K562 (cell line): ENCODE results near the gene ZRANB3. TPM values are rescaled to one million over a fixed set of nuclear protein-coding genes. Genes with fewer than 3 reads are reported as not detected.

ENCODE experiments used
- ATAC-seq: fragments of 200-7000 bp; cut with Tn5 transposase; 3 replicates; pipeline ENCODE4 v1.9.1; 2020; ENCODE audit warnings: moderate library complexity
- BruUV-seq: library from RNA; stranded (reverse); fragments of 400-500 nt; replicated peaks from 2 replicates; lab custom pipeline; 2021; lab: Mats Ljungman, UMichigan
- CTCF ChIA-PET: fragments of 300-600 bp; formaldehyde crosslinking; extraction: SDS; loops from one replicate; lab custom pipeline; 2021; ENCODE audit warnings: low intra/inter-chr PET ratio; lab: Yijun Ruan, JAX
- POLR2A ChIA-PET: fragments of 300-600, 350-650 bp; sonication (Branson Sonifier 250); formaldehyde crosslinking; extraction: SDS; loops from one replicate; lab custom pipeline; 2021; ENCODE audit warnings: antibody characterized with exemption, inconsistent platforms; lab: Yijun Ruan, JAX
- DNase-seq, 4 experiments: peaks; one replicate each; pipeline versions ENCODE4 v3.0.0 to v3.0.0-alpha.2; 2011 to 2018; ENCODE audit warnings: low spot score in 3 of 4, mixed read lengths in 3 of 4; ENCODE audit errors: extremely low read depth in 1 of 4
- FAIRE-seq: peaks from 2 replicates; lab custom pipeline; 2011; peaks lifted over from hg19 to GRCh38; lab: Jason Lieb, UNC
- H2AFZ ChIP-seq: 2 replicates; pipeline ENCODE4 v1.6.0; 2011; ENCODE audit warnings: low read depth, low read length, control low read depth, inconsistent platforms
- H3K27ac ChIP-seq: fragments of 200-600 bp; 3 replicates; pipeline ENCODE4 v1.8.0; 2011; ENCODE audit warnings: low read depth, mild to moderate bottlenecking, control low read depth, inconsistent platforms, low read length, moderate library complexity, mixed read lengths; ENCODE audit errors: extremely low read depth
- H3K27me3 ChIP-seq, 2 experiments: fragments of 300-600 bp in 1 of 2; 2 replicates in 1 of 2; 3 replicates in 1 of 2; pipeline versions ENCODE4 v1.6.0 to v1.8.0; 2011; ENCODE audit warnings: inconsistent platforms in 2 of 2, low read length in 2 of 2, mild to moderate bottlenecking in 1 of 2, mixed read lengths in 1 of 2, moderate library complexity in 1 of 2; ENCODE audit not compliant: control insufficient read depth in 2 of 2, insufficient read depth in 2 of 2
- H3K36me3 ChIP-seq: fragments of 300-600 bp; 3 replicates; pipeline ENCODE4 v1.8.0; 2011; ENCODE audit warnings: mild to moderate bottlenecking, low read length, inconsistent platforms; ENCODE audit not compliant: control insufficient read depth, insufficient read depth
- H3K4me1 ChIP-seq, 2 experiments: fragments of 200-600 bp in 1 of 2; replicated peaks in 1 of 2; 2 replicates in 1 of 2; 3 replicates in 1 of 2; pipeline versions ENCODE4 v1.5.1 to v1.8.0; 2011; ENCODE audit warnings: inconsistent platforms in 2 of 2, low read length in 2 of 2, mild to moderate bottlenecking in 1 of 2, mixed read lengths in 1 of 2, moderate library complexity in 1 of 2; ENCODE audit not compliant: control insufficient read depth in 2 of 2, insufficient read depth in 2 of 2
- H3K4me2 ChIP-seq: 2 replicates; pipeline ENCODE4 v1.6.1; 2011; ENCODE audit warnings: low read length, control low read depth, inconsistent platforms, mixed read lengths; ENCODE audit not compliant: insufficient read depth
- H3K4me3 ChIP-seq: fragments of 200-600 bp; sonication (generic), shearing (Covaris generic); 2 replicates; pipeline ENCODE4 v1.5.1; 2016; ENCODE audit warnings: control low read depth, inconsistent platforms
- H3K79me2 ChIP-seq: fragments of 200-600 bp; 3 replicates; pipeline ENCODE4 v1.8.0; 2011; ENCODE audit warnings: low read length, inconsistent platforms; ENCODE audit not compliant: control insufficient read depth, insufficient read depth
- H3K9ac ChIP-seq, 2 experiments: 2 replicates each; pipeline versions ENCODE4 v1.6.0 to v1.6.1; 2011; ENCODE audit warnings: low read depth in 2 of 2, low read length in 2 of 2, control low read depth in 1 of 2, inconsistent platforms in 1 of 2, mild to moderate bottlenecking in 1 of 2, mixed read lengths in 1 of 2; ENCODE audit not compliant: insufficient read depth in 1 of 2
- H3K9me1 ChIP-seq: one replicate; pipeline ENCODE4 v1.6.0; 2011; ENCODE audit warnings: inconsistent platforms, mild to moderate bottlenecking, low read length, moderate library complexity; ENCODE audit not compliant: control insufficient read depth, insufficient read depth
- H3K9me3 ChIP-seq: replicated peaks from 2 replicates; pipeline ENCODE4 v1.5.1; 2011; ENCODE audit warnings: low read depth, low read length, inconsistent platforms; ENCODE audit not compliant: control insufficient read depth, insufficient read depth
- H4K20me1 ChIP-seq: replicated peaks from 2 replicates; pipeline ENCODE4 v1.6.1; 2011; ENCODE audit warnings: low read length, inconsistent platforms, mixed read lengths; ENCODE audit not compliant: control insufficient read depth, insufficient read depth
- AFF1 ChIP-seq, 2 experiments: fragments of 450-650 bp; IDR thresholded peaks; 2 replicates each; pipeline ENCODE4 v1.6.1; 2018; ENCODE audit warnings: mild to moderate bottlenecking in 2 of 2, low read depth in 1 of 2; ENCODE audit not compliant: partially characterized antibody in 2 of 2
- ARID2 ChIP-seq: fragments of 450-650 bp; IDR thresholded peaks from 2 replicates; pipeline ENCODE4 v1.6.1; 2017; ENCODE audit warnings: antibody characterized with exemption, mild to moderate bottlenecking
- ERF ChIP-seq: fragments of 450-650 bp; formaldehyde crosslinking; IDR thresholded peaks from 2 replicates; pipeline ENCODE4 v1.4.0; 2020; ENCODE audit warnings: mild to moderate bottlenecking, mixed read lengths
- FOXK1 ChIP-seq: sonication (generic); formaldehyde crosslinking; IDR thresholded peaks from 2 replicates; pipeline ENCODE4 v1.8.0; 2022; ENCODE audit warnings: missing genetic modification reagents, mild to moderate bottlenecking, borderline replicate concordance
- THRB ChIP-seq: fragments of 450-650 bp; formaldehyde crosslinking; conservative IDR thresholded peaks from 2 replicates; pipeline ENCODE4 v1.4.0; 2022; ENCODE audit warnings: mild to moderate bottlenecking, missing genetic modification characterization
- ZNF507 ChIP-seq: conservative IDR thresholded peaks from 2 replicates; pipeline ENCODE4 v1.6.1; 2017; ENCODE audit warnings: missing genetic modification characterization, missing compliant biosample characterization
- WGBS: fragments of 100-300 bp; shearing (Covaris generic); methylation state at CpG from one replicate; pipeline ENCODE4 v1.1.6; 2016; ENCODE audit warnings: low coverage, mixed read lengths; ENCODE audit not compliant: insufficient coverage; ENCODE audit errors: missing lambda C conversion rate; 5-methylcytosine and 5-hydroxymethylcytosine counted together
- in situ Hi-C: fragments of 300-500 bp; cut with MboI; formaldehyde crosslinking; loops from 4 replicates; pipeline ENCODE4 v1.15.0; 2018; ENCODE audit warnings: inconsistent platforms, mixed read lengths
- intact Hi-C: fragments of 100-400 bp; cut with micrococcal nuclease; formaldehyde crosslinking; loops from 2 replicates; pipeline ENCODE4 v1.14.2; 2022
- polyA plus RNA-seq, 8 experiments: library from polyadenylated mRNA; depleted of rRNA in 4 of 8; stranded (reverse) in 5 of 8; unstranded in 3 of 8; fragments of >200 nt; fragmentation: Nextera tagmentation in 2 of 8; fragmentation: Illumina TruSeq in 1 of 8; extraction: Ambion mirVana in 2 of 8; extraction: Trizol in 1 of 8; gene quantifications; 2 replicates each; pipeline versions ENCODE4 v1.2.1 to v1.2.3, GENCODE V29; 2011 to 2014; ENCODE audit warnings: inconsistent platforms in 1 of 8, missing spikeins in 1 of 8
- total RNA-seq, 7 experiments: library from RNA; depleted of rRNA in 6 of 7; stranded (reverse); fragments of >200 nt in 6 of 7; fragmentation: Illumina TruSeq in 2 of 7; extraction: Trizol in 2 of 7; gene quantifications; 2 replicates each; pipeline versions ENCODE4 v1.2.1 to v1.2.3, GENCODE V29; 2011 to 2021; ENCODE audit warnings: low replicate concordance in 1 of 7

Gene ZRANB3
- total and polyA plus RNA-seq, 9 of the 15 experiments (the other 6 are each of a cell fraction or from before 2014, with no cell fraction given) = 8.6 to 21.3 (median 14.7) TPM

GRCh38 chr2:135093193-135093592 is 437.8 kb downstream of the ZRANB3 start:
- H3K9me1 ChIP-seq = no peaks in the 10 kb centered on the region
- H4K20me1 ChIP-seq = no peaks in the 10 kb centered on the region
- no peaks in the 10 kb centered on the region for H3K27me3 ChIP-seq
- in situ Hi-C loops (no loop called here), intact Hi-C loops (no loop called here)
- DNase-seq (no peak), FAIRE-seq (no peak), ATAC-seq (no peak)
- H3K27ac ChIP-seq = no peak overlapping the region
- ChIA-PET POLR2A (interaction anchor here (1.2 kb wide), 1 partner anchor 12 kb away, joined by 3 read pairs; no protein-coding TSS in a partner anchor), CTCF (no interaction called here)
- no peak overlapping the region for H3K4me3 ChIP-seq
- no peak overlapping the region for H3K9ac ChIP-seq
- H3K36me3 ChIP-seq = peaks cover 38% of the 10 kb centered on the region
- no peak for TF ChIP-seq ARID2
- no peak overlapping the region for H2AFZ ChIP-seq
- H3K9me3 ChIP-seq = no peaks in the 10 kb centered on the region
- H3K79me2 ChIP-seq = peaks cover 9% of the 10 kb centered on the region; the same call in 2 of the 3 replicates
- no peak overlapping the region for H3K4me2 ChIP-seq
- no peaks in the 10 kb centered on the region for H3K4me1 ChIP-seq
- no TSS peak for BruUV-seq

GRCh38 chr2:135091681-135092080 is 439.3 kb downstream of the ZRANB3 start:
- DNase-seq (no peak), FAIRE-seq (no peak), ATAC-seq (no peak)
- Histone ChIP-seq H3K4me3 (no peak overlapping the region), H3K27ac (no peak overlapping the region), H3K4me1 (no peaks in the 10 kb centered on the region), H4K20me1 (no peaks in the 10 kb centered on the region), H2AFZ (no peak overlapping the region), H3K79me2 (peaks cover 24% of the 10 kb centered on the region), H3K9ac (no peak overlapping the region), H3K9me3 (no peaks in the 10 kb centered on the region), H3K9me1 (no peaks in the 10 kb centered on the region), H3K36me3 (peaks cover 32% of the 10 kb centered on the region), H3K27me3 (no peaks in the 10 kb centered on the region), H3K4me2 (no peak overlapping the region)
- BruUV-seq = no TSS peak
- TF ChIP-seq ERF (no peak), FOXK1 (CRISPR knock-in tag) (no peak), AFF1 (IDR thresholded peaks at IDR 0.05; ENCODE audit: low read depth in 1 of 2, partially characterized antibody in 2 of 2) (no peak), THRB (no peak), ZNF507 (tag) (no peak)
- POLR2A ChIA-PET = no interaction called here
- 88% methylated on average over 1 of the region's 1 CpG for WGBS
- intact Hi-C loops = no loop called here
- CTCF ChIA-PET = no interaction called here
- in situ Hi-C loops = no loop called here
